CD4-positive, alpha-beta T cell (primary cell): ENCODE results near the gene ELFN2. TPM values are rescaled to one million over a fixed set of nuclear protein-coding genes. Genes with fewer than 3 reads are reported as not detected.

Experiments used
- ATAC-seq: fragments of 200-7000 bp; cut with Tn5 transposase; one replicate; pipeline ENCODE4 v1.10.0; 2022; ENCODE audit warnings: mild to moderate bottlenecking; ENCODE audit not compliant: poor library complexity
- CTCF ChIA-PET: fragments of 350-600 bp; sonication (Branson Sonifier 250); formaldehyde crosslinking; loops from one replicate; lab custom pipeline; 2021; ENCODE audit warnings: antibody characterized with exemption, inconsistent platforms; lab: Charles Lee
- POLR2A ChIA-PET: fragments of 350-600 bp; sonication (Branson Sonifier 250); formaldehyde crosslinking; loops from one replicate; lab custom pipeline; 2021; ENCODE audit warnings: antibody characterized with exemption, inconsistent platforms; lab: Charles Lee
- DNase-seq, 14 experiments: peaks; one replicate each; pipeline ENCODE4 v3.0.0-alpha.2; 2013 to 2020; ENCODE audit warnings: mixed read lengths in 2 of 14
- H3K27ac ChIP-seq, 2 donors: one replicate each; pipeline versions ENCODE4 v1.5.1 to v1.7.0; 2013; ENCODE audit warnings: low read length in 2 of 2, low read depth in 1 of 2, mild to moderate bottlenecking in 1 of 2
- H3K27me3 ChIP-seq, 2 experiments: 1 replicate in 1 of 2; 2 replicates in 1 of 2; pipeline versions ENCODE4 v1.6.1 to v1.7.0; 2013; ENCODE audit warnings: low read length in 2 of 2, control low read depth in 1 of 2, mild to moderate bottlenecking in 1 of 2, moderate library complexity in 1 of 2; ENCODE audit not compliant: insufficient read depth in 2 of 2, control insufficient read depth in 1 of 2
- H3K36me3 ChIP-seq: one replicate; pipeline ENCODE4 v1.6.1; 2013; ENCODE audit warnings: low read length, control low read depth; ENCODE audit not compliant: insufficient read depth
- H3K4me1 ChIP-seq: one replicate; pipeline ENCODE4 v1.6.1; 2013; ENCODE audit warnings: low read length, control low read depth; ENCODE audit not compliant: insufficient read depth
- H3K4me3 ChIP-seq: one replicate; pipeline ENCODE4 v1.5.1; 2013; ENCODE audit warnings: mild to moderate bottlenecking, low read length, moderate library complexity
- H3K9me3 ChIP-seq, 2 experiments: 1 replicate in 1 of 2; 2 replicates in 1 of 2; pipeline versions ENCODE4 v1.6.1 to v1.7.0; 2013; ENCODE audit warnings: low read length in 2 of 2, mild to moderate bottlenecking in 2 of 2, control low read depth in 1 of 2, moderate library complexity in 1 of 2; ENCODE audit not compliant: control insufficient read depth in 1 of 2, insufficient read depth in 1 of 2
- H3K27ac Mint-ChIP-seq: one replicate; pipeline ENCODE4 v1.8.0; 2020; ENCODE audit warnings: mixed read lengths
- H3K27me3 Mint-ChIP-seq: one replicate; pipeline ENCODE4 v1.8.0; 2021; ENCODE audit warnings: mixed read lengths
- H3K36me3 Mint-ChIP-seq: one replicate; pipeline ENCODE4 v1.8.0; 2021; ENCODE audit warnings: low read depth, mixed read lengths
- H3K4me1 Mint-ChIP-seq: one replicate; pipeline ENCODE4 v1.8.0; 2021; ENCODE audit warnings: low read depth, mixed read lengths
- H3K4me3 Mint-ChIP-seq: one replicate; pipeline ENCODE4 v1.8.0; 2020; ENCODE audit warnings: mild to moderate bottlenecking, mixed read lengths
- H3K9me3 Mint-ChIP-seq: one replicate; pipeline ENCODE4 v1.8.0; 2020; ENCODE audit warnings: mixed read lengths
- intact Hi-C, 2 experiments: fragments of 100-400 bp; cut with DNase I in 1 of 2; cut with micrococcal nuclease in 1 of 2; formaldehyde crosslinking; loops; one replicate each; pipeline versions ENCODE4 v1.15.1 to v1.9.0; 2023 to 2025; cut with DNase I, micrococcal nuclease
- total RNA-seq, 174 experiments: library from RNA in 2 of 174; stranded (reverse) in 2 of 174; gene quantifications; one replicate each; pipeline ENCODE4 v1.2.3 and lab custom pipeline; 2021 to 2026
- TF ChIP-seq, protein P1 (sequence below): fragments of 200-600 bp; IDR thresholded peaks from one replicate; pipeline ENCODE4 v1.8.0; 2022; ENCODE audit warnings: antibody characterized with exemption, mild to moderate bottlenecking

ELFN2 gene
- total RNA-seq, 2 experiments from 2014 or later = 0.05 to 0.20 TPM

DNA sequence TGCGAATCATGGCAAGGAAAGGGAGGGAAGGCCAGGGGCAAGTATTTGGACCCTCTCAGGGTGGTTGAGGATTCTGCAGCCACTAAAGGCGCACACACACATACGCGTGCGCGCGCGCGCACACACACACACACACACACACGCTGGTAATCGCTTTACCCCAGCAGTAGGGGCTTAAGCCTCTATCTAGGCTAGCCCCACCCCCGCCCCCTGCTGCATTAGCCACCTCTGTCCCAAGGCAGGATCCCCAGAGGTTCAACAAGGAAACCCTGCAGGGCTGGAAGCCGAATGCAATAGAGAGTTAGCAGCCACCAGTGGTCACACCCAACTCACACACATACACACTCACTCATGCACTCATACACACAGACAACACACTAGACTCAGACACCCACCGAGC is 28.6 kb upstream of the ELFN2 start:
- Histone ChIP-seq H3K27me3 (no peaks in the 10 kb centered on the region), H3K9me3 (no peaks in the 10 kb centered on the region), H3K4me1 (peaks cover 5% of the 10 kb centered on the region), H3K27ac (no peak overlapping the region), H3K4me3 (no peak overlapping the region), H3K36me3 (peaks cover 3% of the 10 kb centered on the region)
- no peaks in the 10 kb centered on the region for H3K27me3 Mint-ChIP-seq
- TF ChIP-seq, protein P1, sequence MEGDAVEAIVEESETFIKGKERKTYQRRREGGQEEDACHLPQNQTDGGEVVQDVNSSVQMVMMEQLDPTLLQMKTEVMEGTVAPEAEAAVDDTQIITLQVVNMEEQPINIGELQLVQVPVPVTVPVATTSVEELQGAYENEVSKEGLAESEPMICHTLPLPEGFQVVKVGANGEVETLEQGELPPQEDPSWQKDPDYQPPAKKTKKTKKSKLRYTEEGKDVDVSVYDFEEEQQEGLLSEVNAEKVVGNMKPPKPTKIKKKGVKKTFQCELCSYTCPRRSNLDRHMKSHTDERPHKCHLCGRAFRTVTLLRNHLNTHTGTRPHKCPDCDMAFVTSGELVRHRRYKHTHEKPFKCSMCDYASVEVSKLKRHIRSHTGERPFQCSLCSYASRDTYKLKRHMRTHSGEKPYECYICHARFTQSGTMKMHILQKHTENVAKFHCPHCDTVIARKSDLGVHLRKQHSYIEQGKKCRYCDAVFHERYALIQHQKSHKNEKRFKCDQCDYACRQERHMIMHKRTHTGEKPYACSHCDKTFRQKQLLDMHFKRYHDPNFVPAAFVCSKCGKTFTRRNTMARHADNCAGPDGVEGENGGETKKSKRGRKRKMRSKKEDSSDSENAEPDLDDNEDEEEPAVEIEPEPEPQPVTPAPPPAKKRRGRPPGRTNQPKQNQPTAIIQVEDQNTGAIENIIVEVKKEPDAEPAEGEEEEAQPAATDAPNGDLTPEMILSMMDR = no peak
- ATAC-seq (no peak), DNase-seq (no peak)
- CTCF ChIA-PET = no interaction called here
- no peaks in the 10 kb centered on the region for H3K9me3 Mint-ChIP-seq
- no peak overlapping the region for H3K4me3 Mint-ChIP-seq
- POLR2A ChIA-PET = no interaction called here
- intact Hi-C loops = loop anchor here (2.0 to 5.0 kb wide), 6 partner anchors 41 to 379 kb away; no protein-coding TSS in a partner anchor
- no peak overlapping the region for H3K27ac Mint-ChIP-seq
- peaks cover 25% of the 10 kb centered on the region for H3K36me3 Mint-ChIP-seq
- H3K4me1 Mint-ChIP-seq = peaks cover 6% of the 10 kb centered on the region

DNA sequence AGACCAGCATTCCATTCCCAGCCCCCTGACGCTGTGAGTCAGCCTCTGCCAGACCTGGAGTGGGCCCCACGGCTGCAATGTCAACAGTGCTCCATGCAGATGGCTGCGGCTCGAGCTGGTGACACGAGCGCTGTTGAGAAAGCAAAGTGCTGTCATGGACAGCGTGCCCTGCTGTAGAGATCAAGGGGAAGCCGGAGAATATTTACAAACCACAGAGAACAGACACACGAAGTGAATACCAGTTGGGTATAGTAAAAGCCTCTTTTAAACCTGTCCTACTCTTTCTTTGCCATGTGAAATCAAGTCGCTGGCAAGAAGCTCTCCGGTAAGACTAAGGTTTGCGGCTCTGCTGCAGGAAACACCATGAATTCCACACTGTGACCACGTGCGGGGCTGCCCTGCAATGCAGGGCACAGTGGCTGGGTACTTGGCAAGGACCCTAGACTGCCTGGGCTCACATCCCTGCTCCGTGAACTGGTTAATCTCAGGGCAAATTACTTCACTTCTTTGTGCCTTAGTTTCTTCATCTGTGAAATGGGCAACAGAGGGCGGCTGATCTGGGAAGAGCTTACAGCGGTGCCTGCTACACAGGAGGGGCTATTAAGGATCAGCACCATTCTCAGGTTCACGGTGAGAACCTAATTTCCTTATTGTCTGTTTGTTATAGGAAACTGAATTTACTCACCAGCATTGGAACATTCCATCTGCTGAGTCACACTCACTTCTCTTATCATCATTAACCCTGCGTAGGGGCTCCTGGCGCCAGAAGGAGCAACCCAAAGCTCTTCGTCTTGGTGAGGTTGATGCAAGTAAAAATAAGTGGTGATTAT is 27.8 kb upstream of the ELFN2 start:
- peaks cover 20% of the 10 kb centered on the region for H3K36me3 Mint-ChIP-seq
- CTCF ChIA-PET = no interaction called here
- intact Hi-C loops = loop anchor here (2.0 to 5.0 kb wide), 4 partner anchors 42 to 378 kb away; no protein-coding TSS in a partner anchor
- peaks cover 6% of the 10 kb centered on the region for H3K4me1 Mint-ChIP-seq
- peaks cover 11% of the 10 kb centered on the region for H3K4me1 ChIP-seq
- no peak for ATAC-seq
- no peaks in the 10 kb centered on the region for H3K27me3 ChIP-seq
- H3K27ac ChIP-seq = no peak overlapping the region
- no peak overlapping the region for H3K27ac Mint-ChIP-seq
- no peak overlapping the region for H3K4me3 Mint-ChIP-seq
- POLR2A ChIA-PET = no interaction called here
- peaks cover 3% of the 10 kb centered on the region for H3K36me3 ChIP-seq
- TF ChIP-seq, protein P1 = no peak
- H3K9me3 Mint-ChIP-seq = no peaks in the 10 kb centered on the region
- no peak overlapping the region for H3K4me3 ChIP-seq
- no peaks in the 10 kb centered on the region for H3K27me3 Mint-ChIP-seq
- H3K9me3 ChIP-seq = no peaks in the 10 kb centered on the region
- DNase-seq = no peak

DNA sequence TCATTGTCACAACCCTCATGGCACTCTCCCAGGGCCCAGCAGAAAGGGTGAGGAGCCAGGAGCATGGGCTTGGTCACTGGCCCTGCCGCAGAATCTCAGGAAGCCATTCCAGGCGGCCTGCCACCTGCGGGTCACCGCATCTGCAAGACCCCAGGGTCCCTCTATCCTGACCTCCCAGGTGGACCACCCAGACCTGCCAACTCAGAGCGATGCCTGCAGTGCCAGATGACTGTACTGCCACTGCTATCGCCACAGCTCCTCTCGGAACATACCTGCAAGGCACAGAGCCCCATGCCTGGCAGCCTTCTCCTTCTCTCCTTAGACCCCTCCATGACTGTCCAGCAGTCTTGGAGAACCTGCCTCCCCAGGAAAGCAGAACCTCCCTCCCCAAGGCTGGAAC is 26.4 kb upstream of the ELFN2 start:
- Histone ChIP-seq H3K27me3 (no peaks in the 10 kb centered on the region), H3K27ac (no peak overlapping the region), H3K36me3 (peaks cover 3% of the 10 kb centered on the region), H3K9me3 (no peaks in the 10 kb centered on the region), H3K4me1 (peaks cover 15% of the 10 kb centered on the region), H3K4me3 (no peak overlapping the region)
- CTCF ChIA-PET = no interaction called here
- Mint-ChIP-seq H3K27me3 (no peaks in the 10 kb centered on the region), H3K27ac (no peak overlapping the region), H3K9me3 (no peaks in the 10 kb centered on the region), H3K36me3 (peaks cover 14% of the 10 kb centered on the region), H3K4me3 (no peak overlapping the region), H3K4me1 (peaks cover 6% of the 10 kb centered on the region)
- POLR2A ChIA-PET = no interaction called here
- ATAC-seq = no peak
- TF ChIP-seq, protein P1 = no peak
- DNase-seq = no peak
- intact Hi-C loops = loop anchor here in 1 of 2 experiments (2.0 kb wide), 1 partner anchor 65 kb away; no protein-coding TSS in a partner anchor
